Tongue (tissue), 2 donors: ENCODE measurements around the gene LHPP. TPM values are rescaled to one million over a fixed set of nuclear protein-coding genes. Genes with fewer than 3 reads are reported as not detected.

ENCODE experiments used
- DNase-seq: peaks from one replicate; pipeline ENCODE4 v3.0.0-alpha.2; 2015
- total RNA-seq: library from RNA; depleted of rRNA; stranded (reverse); fragments of >200 nt; gene quantifications from one replicate; pipeline ENCODE4 v1.2.3, GENCODE V29; 2014

LHPP gene
- total RNA-seq, 1 donor from 2014 or later = 12.1 TPM

GRCh38 chr10:124447751-124448466 lies 13.7 kb upstream of the LHPP start:
- no peak for DNase-seq

DNA sequence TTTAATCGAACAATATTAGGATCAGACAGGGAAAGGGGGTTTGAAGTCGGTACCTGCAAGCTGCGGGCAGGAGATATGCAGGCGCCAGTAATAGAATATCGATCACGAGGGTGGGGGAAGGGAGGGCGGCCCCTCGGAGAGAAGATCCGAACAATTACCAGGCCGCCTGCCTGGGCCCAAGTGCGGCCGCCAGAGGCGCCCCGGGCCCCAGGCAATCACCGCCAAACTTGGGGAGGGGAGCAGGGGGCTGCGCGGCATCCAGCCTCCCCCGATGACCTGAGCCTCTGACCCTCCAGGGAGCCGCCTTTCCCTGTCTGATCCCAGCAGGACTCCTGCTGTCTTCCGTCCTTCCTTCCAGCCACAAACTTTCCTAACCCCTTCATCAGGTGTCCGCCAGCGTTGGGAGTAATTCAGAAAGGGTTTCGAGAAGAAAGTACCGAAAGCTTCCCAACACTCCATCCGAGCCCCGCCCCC lies 12.9 kb upstream of the LHPP start:
- no peak for DNase-seq

- no peak for DNase-seq
Observed at GRCh38 chr10:124449170-124450011, 12.2 kb upstream of the LHPP start.

GRCh38 chr10:124450012-124450782 lies 11.4 kb upstream of the LHPP start, which contains the start of gene NKX1-2:
Gene NKX1-2, minus strand, starts transcription at chr10:124450035. Its CDS starts 92 bp downstream, at chr10:124449943.
- peak; percentile 24 for DNase-seq

- DNase-seq = no peak
Observed at GRCh38 chr10:124450783-124451057, 10.9 kb upstream of the LHPP start.

DNA sequence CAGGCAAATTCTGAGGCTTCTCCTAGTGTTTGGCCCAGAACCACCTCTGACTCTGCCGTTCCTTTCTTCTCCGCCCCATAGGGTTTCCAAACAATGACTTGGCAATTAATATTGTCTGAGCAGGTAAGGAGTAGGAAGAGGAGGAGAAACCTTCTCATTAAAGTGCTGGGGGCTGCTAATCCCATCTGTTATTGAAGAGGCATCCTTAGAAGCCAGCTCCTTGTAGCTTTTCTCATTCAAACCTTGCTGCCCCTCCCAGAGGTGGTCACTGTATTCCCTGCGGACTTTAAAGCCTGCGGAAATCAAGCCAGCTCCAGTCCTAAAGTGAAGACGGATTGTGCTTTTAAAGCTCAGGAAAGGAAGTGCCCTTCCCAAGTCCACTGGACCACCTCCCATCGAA lies 10.3 kb upstream of the LHPP start:
- no peak for DNase-seq

DNA sequence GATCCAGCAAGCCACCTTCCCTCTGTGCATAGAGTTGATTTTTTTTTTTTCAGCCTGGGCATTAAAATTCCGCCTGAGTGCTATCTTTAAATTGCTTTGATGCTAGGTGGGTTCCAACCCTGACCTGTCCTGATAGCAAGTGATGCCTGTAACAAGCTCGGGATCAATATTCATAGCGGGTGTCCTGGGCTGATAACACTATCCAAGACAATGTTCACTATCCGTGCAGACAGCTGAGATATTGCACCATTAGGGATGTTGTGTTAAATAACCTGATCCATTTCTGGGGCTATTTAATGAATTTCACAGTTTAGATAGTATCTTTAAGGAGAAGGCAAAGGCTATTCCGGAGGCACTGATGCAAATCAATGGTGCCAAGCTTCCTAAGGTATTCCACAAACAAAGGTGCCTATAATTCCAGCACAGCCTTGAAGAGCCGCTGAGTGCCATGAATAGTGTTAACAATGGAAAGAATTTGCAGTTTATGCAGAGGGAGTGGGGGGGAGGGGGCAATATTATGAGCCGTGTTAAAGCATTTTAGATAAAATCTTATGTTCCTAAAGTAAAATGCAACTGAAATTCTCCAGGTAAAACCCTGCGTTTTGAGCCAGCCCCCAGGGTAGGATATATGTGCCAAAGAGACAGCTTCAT lies 7.5 kb upstream of the LHPP start:
- no peak for DNase-seq

GRCh38 chr10:124455441-124455840 lies 6.2 kb upstream of the LHPP start:
- DNase-seq = no peak

DNA sequence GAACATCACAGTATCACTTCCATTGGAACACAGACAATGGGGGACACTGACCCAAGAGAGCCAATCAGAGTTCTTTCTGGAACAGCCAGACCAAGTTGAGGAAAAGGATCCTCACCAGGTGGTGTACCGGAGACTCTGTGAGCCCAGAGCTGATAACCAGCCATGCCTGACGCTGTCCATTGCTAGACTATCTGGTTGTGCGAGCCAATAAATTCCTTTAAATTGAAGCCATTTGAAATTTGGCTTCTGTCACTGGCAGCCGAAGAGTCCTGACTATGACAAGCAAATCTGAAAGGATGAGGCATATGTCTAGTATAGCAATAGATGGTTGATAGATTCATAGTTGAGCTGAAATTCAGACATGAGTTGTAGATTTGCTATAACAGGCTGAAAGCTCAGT lies 3.1 kb upstream of the LHPP start:
- no peak for DNase-seq

DNA sequence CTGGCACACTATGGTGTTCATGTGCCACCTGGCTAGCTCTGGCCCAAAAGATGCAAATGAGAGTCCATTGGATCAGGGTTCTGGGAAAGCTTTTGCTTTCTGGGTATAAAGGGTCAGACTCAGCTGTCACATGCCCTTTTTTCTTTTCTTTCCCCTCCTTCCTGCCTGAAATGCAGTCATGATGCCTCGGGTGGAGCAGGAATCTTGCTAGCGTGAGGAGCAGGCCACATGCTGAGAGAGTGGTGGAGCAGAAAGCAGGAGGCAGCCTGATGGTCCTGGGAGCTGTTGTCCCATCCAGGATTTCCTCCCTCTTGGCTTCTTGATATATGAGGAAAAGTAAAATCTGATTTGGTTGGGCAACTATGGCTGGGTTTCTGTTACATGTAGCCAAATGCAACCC lies 2.7 kb upstream of the LHPP start:
- DNase-seq = no peak

DNA sequence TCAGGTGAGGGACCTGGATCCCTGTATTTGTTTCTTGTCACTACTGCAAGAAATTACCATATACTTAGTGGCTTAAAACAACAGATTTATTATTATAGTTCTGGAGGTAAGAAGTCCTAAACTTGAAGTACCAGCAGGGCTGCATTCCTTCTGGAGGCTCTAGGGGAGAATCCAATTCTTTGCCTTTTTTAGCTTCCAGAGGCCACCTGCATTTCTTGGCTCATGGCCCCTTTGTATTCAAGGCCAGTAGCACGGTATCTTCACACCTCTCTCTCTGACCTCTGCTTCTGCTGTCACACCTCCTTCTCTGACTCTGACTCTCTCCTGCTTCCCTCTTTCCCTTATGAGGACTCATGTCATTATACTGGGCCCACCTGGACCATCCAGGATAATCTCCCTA lies 2.2 kb upstream of the LHPP start:
- no peak for DNase-seq

DNA sequence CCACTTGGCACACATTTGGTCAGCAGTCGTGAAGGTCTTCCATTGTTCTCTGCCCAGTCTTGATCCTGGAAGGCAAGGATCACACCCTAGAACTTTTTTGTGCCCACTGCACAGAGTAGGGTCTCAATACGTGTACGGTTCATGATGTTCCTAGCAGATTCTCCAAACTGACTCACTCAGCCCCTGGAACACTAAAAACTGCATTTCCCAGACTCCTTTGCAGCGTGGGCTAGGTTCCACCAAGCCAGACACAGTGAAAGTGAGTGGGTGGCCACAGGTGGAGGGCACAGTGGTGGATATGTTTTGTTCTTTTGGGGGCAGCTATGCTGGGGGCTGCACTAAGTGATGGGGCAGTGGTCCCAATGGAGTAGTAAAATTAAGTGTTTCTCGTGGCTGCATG lies 1.5 kb upstream of the LHPP start:
- DNase-seq = no peak

- DNase-seq = no peak
Observed at GRCh38 chr10:124462348-124462695, 699 bp downstream of the LHPP start.

DNA sequence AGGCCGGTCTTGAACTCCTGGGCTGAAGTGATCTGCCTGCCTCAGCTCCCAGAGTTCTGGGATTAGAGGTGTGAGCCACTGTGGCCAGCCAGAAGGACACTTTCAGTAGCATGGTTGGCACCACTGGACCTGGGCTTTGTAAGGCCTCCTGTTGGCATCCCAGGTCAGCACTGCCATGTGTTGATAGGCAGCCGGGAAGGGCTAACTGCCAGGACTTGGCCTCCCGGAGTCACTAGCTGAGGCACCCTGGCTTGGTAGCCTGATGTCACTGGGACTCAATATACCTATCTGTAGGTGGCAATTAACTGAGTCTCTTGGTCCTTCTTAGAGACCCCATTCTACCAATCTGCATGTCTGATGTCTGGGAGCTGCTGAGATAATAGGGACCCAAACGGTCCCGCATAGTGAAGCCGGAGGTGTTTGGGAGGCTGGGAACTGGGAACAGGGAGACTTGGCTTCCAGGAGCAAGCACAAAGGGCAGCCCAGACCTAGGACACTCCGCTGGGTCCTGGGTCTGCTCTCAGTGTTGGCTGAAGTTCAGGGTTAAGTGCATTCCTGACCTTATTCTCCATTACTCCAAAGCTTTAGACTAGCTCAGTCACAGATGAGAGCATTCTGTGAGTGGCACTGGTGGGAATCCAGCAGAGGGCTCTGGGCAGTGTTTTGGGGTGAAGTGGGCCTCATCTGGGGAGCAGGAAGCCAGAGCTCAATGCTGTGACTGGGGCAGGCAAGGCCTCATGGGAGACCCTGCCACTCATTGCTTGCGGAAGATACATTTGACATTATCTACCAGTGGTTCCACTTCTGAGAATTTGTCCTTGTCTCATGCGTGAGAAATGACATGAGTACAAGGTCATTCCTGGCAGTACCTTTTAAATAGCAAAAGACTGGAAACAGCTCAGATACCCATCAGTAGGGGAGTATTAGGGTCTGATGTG lies 2.7 kb downstream of the LHPP start:
- no peak for DNase-seq

- no peak for DNase-seq
Observed at GRCh38 chr10:124465003-124465776, 3.6 kb downstream of the LHPP start.

DNA sequence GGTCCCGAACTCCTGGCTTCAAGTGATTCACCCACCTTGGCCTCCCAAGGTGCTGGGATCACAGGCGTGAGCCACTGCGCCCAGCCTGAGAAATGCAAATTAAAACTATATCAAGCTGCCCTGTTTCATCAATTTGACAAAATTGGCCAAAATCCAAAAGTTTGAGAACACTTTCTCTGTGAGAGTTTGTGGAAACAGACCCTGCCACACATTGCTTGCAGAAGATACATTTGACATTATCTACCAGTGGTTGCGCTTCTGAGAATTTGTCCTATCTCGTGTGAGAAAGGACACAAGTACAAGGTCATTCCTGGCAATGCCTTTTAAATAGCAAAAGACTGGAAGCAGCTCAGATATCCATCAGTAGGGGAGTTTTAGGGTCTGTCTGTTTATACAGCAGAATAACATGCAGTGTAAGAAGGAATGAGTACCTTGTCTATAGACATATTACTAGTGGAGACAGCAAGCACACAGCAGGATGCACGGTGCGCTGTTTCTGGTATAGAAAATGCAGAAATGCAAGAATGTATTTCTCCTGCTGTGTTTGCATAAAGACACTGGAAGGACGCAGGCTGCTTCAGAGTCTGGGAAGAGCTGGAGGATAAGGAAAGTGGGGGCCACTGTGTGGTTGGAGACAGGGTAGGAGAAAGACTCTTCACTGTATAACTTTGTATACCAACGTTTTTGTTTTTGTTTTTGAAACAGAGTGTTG lies 4.3 kb downstream of the LHPP start:
- no peak for DNase-seq

GRCh38 chr10:124467165-124467564 lies 5.5 kb downstream of the LHPP start:
- DNase-seq = no peak

- no peak for DNase-seq
Observed at GRCh38 chr10:124468624-124469023, 7.0 kb downstream of the LHPP start.

GRCh38 chr10:124469956-124470484 lies 8.4 kb downstream of the LHPP start:
- no peak for DNase-seq
